Mucosa of gallbladder (tissue), 1 donor: ENCODE measurements around the gene TIGIT. TPM values are rescaled to one million over a fixed set of nuclear protein-coding genes. Genes with fewer than 3 reads are reported as not detected.
"Not testable (repeated sequence)": the region's sequence is repeated elsewhere in the genome, so short reads cannot be mapped to it uniquely, and the experiment has no call there.

Source experiments
- DNase-seq: peaks from one replicate; pipeline ENCODE4 v3.0.0-alpha.2; 2020; ENCODE audit warnings: low spot score
- total RNA-seq: library from RNA; stranded (reverse); gene quantifications from one replicate; pipeline ENCODE4 v1.2.1, GENCODE V29; 2021
- donor health status: DM: no; HTN: no; CAD: no.

The TIGIT gene
- total RNA-seq = 0.40 TPM

DNA sequence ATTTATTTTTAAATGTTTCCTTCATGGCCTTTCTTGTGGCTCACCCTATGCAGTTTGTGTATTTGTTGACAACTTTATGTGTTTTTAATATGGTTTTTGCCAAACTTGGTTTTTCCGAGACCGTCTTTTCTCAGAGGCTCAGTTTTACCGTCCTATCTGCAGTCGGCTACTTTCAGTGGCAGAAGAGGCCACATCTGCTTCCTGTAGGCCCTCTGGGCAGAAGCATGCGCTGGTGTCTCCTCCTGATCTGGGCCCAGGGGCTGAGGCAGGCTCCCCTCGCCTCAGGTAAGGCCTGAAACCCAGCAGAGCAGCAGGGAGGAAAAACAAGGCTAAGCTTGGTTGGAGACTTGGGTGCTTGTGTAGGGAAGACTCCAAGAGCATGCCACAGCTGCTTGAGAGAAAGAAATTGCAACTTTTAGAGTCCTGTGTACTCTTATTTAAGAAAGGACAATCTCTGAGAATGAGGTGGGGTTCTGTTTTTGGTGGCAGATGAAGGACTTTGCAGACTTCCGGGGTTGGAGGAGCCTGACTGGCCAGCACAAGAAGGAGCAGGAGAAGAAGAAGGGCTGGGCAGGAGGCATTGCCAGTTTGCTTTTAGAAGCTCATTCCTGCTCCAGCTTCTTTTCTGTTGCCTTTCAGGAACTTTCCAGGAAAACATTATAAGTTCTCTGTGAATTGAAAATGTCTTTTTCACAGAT lies at the start of gene TIGIT:
Gene TIGIT, plus strand, starts transcription at position 191 of the 698 bp plus-strand sequence. Its CDS starts 34 bp downstream, at position 225.
- DNase-seq = no peak

- DNase-seq = no peak
Observed at GRCh38 chr3:114252954-114253353, 40.9 kb upstream of the TIGIT start.

GRCh38 chr3:114253505-114253904 lies 40.3 kb upstream of the TIGIT start:
- no peak for DNase-seq

GRCh38 chr3:114259566-114259965 lies 34.3 kb upstream of the TIGIT start:
- DNase-seq = no peak

GRCh38 chr3:114260152-114260551 lies 33.7 kb upstream of the TIGIT start:
- no peak for DNase-seq

DNA sequence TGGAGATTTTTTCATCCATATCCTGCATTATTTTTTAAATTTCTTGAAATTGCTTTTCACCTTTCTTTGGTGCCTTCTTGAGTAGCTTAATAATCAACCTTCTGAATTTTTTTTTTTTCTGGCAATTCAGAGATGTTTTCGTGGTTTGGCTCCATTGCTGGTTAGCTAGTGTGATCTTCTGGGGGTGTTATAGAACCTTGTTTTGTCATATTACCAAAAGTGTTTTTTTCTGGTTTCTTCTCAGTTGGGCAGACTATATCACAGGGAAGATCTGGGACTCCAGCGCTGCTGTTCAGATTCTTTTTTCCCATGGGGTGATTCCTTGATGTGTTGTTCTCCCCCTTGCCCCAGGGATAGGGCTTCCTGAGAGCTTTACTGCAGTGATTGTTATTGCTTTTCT lies 23.8 kb upstream of the TIGIT start:
- no peak for DNase-seq

GRCh38 chr3:114272271-114272670 lies 21.6 kb upstream of the TIGIT start:
- DNase-seq = no peak

DNA sequence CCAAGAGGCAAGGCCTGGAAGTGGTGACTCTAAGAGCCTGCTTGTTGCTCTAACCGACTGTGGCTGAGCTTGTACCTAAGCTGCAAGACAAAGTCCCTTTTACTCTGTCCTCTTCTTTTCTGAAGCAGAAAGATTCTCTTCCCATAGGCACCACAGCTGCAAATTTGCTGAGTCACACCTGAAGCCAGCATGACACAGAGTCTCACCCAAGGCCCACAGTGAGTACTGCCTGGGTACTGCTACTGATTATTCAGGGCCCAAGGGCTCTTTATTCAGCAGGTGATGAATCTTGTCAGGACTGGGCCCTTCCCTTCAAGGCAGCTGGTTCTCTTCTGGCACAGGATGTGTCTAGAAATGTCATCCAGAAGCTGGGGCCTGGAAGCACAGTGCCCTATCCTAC lies 18.9 kb upstream of the TIGIT start:
- no peak for DNase-seq

DNA sequence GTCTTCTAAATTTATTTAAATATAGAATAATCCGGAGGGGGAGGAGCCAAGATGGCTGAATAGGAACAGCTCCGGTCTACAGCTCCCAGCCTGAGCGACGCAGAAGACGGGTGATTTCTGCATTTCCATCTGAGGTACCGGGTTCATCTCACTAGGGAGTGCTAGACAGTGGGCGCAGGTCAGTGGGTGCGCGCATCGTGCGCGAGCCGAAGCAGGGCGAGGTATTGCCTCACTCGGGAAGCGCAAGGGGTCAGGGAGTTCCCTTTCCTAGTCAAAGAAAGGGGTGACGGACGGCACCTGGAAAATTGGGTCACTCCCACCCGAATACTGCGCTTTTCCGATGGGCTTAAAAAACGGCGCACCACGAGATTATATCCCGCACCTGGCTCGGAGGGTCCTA lies 17.0 kb upstream of the TIGIT start:
- not testable (repeated sequence) for DNase-seq

DNA sequence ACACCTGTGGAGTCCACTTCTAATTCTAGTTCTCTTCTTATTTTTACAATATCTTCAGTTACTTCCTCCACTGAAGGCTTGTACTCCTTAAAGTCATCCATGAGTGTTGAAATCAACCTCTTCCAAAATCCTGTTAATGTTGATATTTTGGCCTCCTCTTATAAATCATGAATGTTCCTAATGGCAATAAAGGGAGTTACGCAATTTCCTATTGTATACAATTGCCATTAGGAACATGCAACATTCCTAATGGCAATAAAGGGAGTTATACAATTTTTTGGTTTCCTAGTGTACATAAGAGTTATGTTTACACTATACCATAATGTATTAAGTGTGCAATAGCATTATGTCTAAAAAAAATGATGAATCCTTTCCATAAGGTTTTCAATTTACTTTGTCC lies 9.2 kb upstream of the TIGIT start:
- DNase-seq = no peak

GRCh38 chr3:114285648-114286230 lies 8.1 kb upstream of the TIGIT start:
- DNase-seq = no peak

- no peak for DNase-seq
Observed at GRCh38 chr3:114286266-114286665, 7.6 kb upstream of the TIGIT start.

GRCh38 chr3:114290911-114291901 lies 2.6 kb upstream of the TIGIT start:
- DNase-seq = peak; percentile 51

- DNase-seq = no peak
Observed at GRCh38 chr3:114294940-114295480, 1.2 kb downstream of the TIGIT start.

- DNase-seq = no peak
Observed at GRCh38 chr3:114295946-114296345, 2.1 kb downstream of the TIGIT start.

DNA sequence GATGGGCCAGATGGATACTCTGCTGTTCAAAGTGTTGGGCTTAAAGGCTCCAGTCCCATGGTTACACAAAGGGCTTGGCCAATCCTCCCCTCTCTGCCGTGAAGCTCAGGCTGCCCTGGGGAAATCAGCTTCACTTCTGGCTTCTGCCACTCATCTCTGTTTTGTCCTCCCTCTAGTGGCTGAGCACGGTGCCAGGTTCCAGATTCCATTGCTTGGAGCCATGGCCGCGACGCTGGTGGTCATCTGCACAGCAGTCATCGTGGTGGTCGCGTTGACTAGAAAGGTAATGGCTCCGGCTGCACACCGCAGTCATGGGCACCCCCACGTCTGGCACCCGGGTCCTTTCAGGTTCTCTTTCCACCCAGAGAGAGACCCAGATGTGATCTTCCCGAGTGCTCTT lies 5.6 kb downstream of the TIGIT start:
- no peak for DNase-seq

- no peak for DNase-seq
Observed at GRCh38 chr3:114299941-114300624, 6.3 kb downstream of the TIGIT start.

DNA sequence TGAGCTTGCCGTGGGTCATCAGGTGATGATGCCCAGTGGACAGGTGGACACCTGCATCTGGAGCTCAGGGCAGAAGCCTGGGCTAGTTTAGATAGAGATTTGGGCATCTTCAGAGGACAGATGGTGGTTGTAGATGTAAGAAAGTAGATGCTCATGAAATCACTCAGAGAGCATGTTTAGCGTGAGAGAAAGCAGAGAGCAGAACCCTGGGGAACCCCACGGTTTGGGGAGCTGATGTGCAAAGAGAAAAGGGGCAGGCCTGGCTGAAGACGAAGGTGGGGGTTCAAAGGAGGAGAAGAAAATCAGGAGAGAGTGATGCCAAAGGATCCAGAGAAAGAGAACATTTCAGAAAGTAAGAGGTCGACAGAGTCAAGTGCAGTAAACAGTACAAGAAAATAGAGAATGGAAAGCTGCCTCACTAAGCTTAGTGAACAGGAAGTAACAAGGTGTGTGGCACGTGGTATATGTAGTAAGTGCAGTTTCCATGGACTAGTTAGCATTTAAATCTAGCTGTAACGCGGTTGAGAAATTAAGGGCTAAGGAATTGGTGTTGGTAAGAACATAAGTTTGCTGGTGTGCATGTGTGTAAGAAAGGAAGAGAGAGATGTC lies 13.5 kb downstream of the TIGIT start:
- no peak for DNase-seq

GRCh38 chr3:114307832-114308231 lies 14.0 kb downstream of the TIGIT start:
- no peak for DNase-seq

DNA sequence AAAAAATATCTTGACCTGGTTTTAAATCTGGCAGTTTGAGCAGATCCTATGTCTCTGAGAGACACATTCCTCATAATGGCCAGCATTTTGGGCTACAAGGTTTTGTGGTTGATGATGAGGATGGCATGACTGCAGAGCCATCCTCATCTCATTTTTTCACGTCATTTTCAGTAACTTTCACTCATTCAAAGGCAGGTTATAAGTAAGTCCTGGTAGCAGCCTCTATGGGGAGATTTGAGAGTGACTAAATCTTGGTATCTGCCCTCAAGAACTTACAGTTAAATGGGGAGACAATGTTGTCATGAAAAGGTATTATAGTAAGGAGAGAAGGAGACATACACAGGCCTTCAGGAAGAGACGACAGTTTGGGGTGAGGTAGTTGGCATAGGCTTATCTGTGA lies 14.5 kb downstream of the TIGIT start:
- DNase-seq = no peak

DNA sequence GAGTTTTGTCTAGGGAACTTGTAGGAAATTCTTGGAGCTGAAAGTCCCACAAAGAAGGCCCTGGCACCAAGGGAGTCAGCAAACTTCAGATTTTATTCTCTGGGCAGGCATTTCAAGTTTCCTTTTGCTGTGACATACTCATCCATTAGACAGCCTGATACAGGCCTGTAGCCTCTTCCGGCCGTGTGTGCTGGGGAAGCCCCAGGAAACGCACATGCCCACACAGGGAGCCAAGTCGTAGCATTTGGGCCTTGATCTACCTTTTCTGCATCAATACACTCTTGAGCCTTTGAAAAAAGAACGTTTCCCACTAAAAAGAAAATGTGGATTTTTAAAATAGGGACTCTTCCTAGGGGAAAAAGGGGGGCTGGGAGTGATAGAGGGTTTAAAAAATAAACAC lies 15.0 kb downstream of the TIGIT start:
- DNase-seq = no peak
